ENCODE measurements around the gene EMX2.
"Not testable (repeated sequence)": the region's sequence is repeated elsewhere in the genome, so short reads cannot be mapped to it uniquely, and the experiment has no call there.

Gene EMX2

DNA sequence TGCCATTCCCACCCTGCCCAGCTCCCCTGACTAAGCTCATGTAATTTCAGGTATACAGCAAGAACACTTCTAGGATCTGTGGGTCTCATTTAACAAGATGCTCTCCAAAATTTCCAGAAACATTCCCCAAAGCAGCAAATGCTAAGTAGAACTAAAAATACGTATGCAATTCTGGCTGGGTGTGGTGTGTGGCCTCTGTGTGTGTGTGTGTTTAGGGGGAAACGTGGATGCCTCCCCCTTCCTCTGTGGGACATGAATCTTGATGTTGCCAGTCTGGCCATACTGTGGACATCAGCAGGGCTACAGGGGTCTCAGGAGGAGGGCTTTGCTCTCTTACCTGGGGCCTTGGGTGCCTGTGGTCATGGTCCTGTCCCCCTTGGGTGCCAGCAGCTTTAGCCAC lies 18.4 kb downstream of the EMX2 start:
- no peak for DNase-seq (ENCODE audit: low spot score)

DNA sequence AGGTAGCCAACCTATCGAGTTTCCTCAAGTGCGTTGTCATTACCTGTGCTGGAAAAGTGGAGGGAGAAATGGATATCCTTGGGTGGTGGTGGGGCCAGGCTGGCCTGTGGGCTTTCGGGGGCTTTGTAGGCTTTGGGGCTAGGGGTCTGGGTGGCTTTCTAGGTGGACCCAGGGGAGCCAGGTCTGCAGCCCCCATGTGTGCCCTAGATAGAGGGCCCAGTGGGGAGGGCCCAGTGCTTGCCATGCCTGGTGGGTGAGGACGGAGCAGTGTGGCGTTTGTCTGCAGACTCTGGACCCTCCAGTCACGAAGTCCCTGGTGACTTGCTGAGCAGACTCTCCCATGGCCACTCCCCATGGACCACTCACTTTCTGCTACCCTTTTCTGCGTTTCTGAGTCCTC lies 19.7 kb downstream of the EMX2 start:
- no peak for DNase-seq (ENCODE audit: low spot score)

DNA sequence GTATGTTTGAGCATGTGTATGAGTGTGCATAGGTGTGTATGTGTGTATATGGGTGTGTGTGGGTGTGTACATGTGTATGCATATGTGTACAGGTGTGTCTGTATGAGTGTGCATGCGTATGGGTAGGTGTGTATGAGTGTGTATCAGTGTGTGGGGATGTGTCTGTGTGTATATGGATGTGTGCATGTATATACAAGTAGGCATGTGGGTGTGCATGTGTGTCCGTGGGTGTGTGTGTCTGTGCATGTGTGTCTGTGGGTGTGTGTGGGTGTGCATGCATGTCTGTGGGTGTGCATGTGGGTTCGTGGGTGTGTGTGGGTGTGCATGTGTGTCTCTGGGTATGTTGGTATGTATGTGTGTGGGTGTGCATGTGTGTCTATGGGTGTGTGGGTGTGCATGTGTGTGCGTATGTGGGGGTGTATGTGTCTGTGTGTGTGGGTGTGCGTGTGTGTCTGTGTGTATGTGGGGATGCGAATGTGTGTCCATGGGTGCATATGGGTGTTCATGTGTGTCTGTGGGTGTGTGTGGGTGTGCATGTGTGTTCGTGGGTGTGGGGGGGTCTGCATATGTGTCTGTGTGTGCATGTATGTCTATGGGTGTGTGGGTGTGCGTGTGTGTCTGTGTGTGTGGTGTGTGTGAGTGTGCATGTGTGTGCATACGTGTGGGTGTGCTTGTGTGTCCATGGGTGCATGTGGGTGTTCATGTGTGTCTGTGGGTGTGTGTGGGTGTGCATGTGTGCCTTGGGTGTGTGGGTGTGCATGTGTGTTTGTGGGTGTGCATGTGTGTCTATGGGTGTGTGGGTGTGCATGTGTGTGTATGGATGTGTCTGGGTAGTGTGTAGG lies 20.6 kb downstream of the EMX2 start:
- DNase-seq (ENCODE audit: low spot score), result no peak

DNA sequence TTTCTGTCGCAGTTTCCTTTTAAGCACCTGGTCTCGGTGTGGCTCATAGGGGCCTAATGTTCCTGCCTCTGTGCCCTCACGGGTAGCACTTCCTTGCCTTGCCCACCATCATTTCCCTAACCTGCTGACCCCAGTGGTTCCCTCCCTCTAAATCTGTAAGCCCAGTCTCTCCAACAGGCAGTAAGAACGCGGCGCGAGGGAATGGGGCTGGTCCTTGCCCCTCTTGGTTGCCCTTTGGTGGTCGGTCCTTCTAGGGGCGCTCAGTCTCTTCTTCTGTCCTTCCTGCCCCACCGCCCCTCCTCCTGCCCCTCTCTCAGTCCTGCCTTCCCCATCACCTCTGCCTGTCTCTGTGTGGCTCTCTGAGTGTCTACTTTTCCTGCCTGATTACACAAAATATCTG lies 21.2 kb downstream of the EMX2 start:
- no peak for DNase-seq (ENCODE audit: low spot score)

DNA sequence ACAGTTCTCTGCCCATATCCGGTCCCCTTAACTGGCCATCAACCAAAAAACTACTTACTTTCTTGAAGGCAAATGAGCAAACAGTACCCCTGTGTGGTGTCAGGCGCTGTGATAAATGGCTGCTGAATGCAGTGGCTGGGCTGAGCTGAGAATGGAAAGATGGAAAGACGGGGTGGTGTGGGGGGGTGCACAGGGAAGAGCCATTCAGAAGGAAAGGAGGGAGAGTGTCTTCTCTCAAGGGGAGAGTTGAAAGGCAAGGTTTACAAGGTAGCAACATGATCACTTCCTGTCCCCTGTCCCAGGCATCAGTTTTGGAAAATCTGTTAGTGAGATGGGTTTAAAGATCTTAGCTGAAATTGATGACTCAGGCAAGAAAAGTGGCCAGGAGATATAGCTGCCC lies 22.5 kb downstream of the EMX2 start:
- no peak for DNase-seq (ENCODE audit: low spot score)

DNA sequence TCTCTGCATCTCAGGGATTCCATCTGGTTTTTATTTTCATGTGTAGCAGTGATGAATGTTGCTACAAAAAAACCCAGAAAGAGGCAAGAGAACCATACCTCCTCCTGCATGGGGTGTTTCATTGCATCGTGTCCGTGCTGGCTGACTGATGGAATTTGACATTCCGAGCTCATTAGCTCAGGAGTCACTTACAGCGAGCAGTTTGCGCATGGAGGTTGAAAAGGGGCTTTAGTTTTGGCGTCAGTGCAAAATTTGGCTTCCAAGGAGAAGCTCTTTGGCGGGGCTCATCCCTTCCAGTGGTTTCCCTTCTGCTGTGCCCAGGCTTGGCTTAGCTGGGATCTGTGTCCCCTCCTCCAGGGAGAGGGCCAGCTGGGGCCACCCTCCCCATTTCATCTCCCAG lies 25.8 kb downstream of the EMX2 start:
- DNase-seq (ENCODE audit: low spot score), result no peak

DNA sequence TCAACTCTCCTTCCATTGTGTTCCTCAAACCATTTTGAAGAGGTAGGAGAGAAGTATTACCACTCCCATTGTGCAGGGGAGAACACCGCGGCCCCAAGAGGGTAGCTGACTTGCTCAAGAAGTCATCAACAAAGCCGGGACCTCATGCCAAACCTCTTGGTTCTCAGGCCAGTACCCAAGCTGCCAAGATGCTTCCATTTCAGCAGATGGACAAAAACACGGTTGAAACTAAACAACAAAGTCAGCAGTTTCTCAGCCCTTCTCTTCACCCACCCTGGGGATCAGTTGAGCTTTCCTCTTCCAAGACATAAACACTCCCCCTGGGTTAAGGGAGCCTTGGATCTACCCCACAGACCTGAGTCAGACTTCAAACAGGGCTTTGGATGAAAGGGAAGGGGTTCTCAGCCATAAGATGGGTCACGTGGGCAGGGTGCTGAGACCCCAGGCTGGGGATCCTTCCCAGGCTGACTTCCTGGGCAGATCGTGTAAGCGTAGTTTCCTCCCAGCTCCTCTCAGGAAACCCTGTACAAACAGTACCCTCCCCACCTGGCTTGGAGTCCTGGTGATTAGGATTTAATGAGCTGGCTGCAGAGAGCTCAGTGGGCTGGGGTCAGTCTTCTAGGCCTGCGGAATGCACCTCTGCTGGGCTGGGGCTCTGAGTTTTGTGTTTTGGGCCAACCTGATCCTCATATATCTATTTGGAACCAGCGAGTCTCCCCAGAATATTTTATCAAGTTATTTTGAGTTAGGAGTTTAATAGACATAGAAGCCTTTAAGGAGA lies 27.3 kb downstream of the EMX2 start:
- DNase-seq (ENCODE audit: low spot score), result no peak

DNA sequence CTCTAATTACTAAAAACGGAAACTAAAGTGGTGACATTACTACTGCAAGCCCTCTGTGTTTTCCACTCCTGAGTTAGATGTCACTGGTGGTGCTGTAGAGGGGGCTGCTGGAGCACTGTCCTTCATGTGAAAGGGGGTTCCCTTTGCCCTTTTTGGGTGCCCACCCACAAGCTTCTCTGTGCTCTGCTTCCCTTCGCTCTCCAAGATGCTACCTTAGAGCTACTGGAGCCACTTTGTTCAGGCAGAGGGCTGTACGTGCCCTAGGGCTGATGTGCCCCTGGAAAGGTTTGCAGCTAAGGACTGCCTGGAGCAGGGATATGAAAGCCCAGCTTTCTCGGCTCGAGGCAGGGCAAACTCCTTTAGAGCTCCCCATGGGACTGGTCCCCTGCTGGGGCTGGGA lies 28.3 kb downstream of the EMX2 start:
- no peak for DNase-seq (ENCODE audit: low spot score)

DNA sequence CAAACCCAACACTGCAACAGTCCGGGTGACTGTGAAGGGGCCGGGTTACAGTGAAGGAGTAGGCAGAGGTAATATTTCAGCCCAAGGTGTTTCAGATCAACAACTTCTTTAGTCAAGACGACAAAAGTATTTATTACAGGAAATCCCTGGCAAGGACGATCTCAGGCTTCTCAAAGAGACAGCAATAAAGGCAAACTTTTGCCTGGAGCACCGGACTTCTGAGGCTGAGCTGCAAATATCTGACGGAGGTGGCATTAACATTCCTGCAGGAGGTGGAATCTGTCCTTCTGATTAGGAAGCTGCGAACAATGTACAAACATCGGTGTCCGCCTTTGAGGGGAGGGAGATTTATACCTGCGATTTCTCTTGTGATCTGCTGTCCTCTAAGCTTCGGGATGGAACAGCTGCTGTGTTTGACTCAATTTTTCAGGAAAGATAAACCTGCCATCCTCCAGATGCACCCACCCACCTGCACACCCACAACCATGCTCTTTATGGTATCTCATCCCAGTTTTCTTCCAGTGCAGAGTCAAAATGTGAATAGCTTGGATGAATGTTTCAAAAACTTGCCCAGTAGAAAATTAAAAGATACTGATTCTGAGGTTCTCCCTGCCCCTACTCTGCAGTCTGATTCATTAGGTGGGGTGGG lies 32.1 kb downstream of the EMX2 start:
- DNase-seq (ENCODE audit: low spot score), result no peak

DNA sequence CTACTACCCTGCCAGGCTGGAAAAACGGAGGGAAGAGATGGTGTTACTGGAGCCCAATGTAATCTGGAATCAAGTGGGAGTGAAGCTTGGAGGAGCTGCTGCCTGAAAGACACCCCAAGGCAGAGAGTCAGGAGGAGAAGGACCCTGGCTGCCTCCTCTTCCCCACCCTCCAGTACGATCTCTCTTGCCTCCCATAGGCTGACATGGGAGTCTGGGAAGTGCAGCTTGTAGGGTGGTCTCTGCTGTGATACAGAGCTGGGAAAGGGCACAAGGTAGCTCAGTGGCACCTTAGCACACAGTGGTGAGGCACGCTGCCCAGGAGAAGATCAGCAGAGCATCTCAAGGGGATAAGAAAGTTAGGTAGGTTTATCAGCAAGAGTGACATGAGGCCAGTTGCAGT lies 35.9 kb downstream of the EMX2 start:
- DNase-seq (ENCODE audit: low spot score), result no peak

DNA sequence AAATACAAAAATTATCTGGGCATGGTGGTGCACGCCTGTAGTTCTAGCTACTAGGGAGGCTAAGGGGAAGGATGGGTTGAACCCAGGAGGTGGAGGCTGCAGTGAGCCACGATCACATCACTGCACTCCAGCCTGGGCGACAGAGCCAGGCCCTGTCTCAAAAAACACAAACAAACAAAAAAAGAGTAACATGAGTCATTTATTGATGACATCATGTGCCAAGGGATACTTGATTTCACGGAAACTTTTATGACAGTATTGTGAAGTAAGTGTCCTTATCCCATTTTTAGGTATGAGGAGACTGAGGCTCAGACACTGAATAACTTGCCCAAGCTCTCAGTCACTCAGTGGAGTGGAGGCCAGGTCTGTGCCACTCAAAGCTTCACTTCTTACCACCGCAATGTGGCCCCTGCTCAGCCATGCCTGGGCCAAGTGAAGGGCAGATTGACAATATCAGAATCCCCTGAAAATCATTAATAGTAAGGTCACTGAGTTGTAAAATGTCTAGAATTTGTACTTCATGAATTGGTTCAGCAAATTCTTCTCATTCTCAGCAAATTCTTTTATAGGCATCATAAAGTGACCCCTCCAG lies 36.5 kb downstream of the EMX2 start:
- DNase-seq (ENCODE audit: low spot score), result no peak

DNA sequence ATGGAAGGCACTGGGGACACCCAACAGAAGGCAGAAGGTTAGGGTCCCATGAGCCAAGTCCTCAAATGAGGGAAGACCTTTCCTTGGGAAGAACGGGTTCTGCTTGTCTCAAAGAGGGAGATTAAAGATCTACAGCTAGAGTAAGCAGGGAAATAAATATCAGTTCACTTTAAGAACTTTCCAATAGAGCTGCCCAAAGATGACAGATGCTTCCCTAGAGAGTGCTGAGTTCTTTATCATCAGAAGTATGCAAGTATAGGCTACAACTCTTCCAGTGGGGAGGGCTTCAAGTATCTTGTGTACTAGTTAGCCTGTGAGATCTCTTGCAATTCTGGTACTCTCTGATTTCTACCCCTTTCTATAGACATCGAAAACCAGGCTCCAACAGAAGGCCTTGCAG lies 39.4 kb downstream of the EMX2 start:
- no peak for DNase-seq (ENCODE audit: low spot score)

DNA sequence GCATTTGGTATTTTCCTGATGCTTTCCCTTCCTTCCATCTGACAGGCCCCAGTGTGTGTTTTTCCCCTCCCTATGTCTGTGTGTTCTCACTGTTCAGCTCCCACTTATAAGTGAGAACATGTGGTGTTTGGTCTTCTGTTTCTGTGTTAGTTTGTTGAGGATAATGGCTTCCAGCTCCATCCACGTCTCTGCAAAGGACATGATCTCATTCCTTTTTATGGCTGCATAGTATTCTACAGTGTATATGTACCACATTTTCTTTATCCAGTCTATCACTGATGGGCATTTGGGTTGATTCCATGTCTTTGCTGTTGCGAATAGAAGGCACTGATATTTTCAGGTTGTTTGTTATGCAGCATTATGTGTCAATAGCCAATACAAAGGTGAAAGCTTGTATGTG lies 42.3 kb downstream of the EMX2 start:
- DNase-seq (ENCODE audit: low spot score), result not testable (repeated sequence)

DNA sequence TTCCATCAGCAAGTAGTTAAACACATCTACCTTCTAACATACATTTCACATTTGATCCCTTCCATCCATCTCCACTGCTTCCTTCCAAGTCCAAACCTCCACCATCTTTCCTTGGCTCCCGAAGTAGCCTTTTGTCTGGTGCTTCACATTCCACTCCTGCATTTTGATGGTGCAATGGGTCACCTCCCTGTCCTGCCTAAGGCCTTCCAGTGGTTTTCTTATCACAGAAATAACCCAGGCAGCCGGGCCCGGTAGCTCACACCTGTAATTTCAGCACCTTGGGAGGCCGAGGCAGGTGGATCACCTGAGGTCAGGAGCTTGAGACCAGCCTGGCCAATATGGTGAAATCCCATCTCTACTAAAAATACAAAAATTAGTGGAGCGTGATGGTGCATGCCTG lies 44.5 kb downstream of the EMX2 start:
- no peak for DNase-seq (ENCODE audit: low spot score)

DNA sequence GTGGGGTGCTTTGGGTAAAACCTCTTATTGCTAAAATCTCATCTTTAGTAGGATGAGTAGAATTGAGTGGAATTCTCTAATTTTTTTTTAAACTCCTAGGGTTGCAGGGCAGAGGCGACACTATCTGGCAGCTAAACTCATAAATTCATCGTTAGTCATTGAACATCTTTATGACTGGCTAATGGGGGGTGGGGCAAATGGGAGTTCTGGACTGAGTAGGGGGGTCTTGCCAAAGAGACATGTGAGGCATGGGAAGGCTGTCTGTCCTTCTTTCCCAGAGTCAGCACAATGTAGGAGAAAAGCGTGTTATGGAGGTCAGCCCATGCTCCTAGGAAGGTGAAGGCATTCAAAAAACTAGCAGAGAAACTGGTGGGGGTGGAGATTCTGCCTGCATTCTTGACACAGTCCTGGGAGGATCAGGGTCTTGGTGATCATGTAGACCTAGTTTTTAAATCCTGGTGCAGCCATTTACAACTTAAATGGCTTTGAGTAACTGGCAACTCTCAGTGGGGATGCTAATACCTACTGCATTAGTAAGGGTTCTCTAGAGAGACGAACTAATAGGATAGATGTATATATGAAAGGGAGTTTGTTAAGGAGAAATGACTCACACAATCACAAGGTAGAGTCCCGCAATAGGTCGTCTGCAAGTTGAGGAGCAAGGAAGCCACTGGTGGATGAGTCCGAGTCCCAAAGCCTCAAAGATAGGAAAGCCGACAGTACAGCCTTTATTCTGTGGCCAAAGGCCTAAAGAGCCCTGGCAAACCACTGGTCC lies 47.7 kb downstream of the EMX2 start:
- DNase-seq (ENCODE audit: low spot score), result no peak

DNA sequence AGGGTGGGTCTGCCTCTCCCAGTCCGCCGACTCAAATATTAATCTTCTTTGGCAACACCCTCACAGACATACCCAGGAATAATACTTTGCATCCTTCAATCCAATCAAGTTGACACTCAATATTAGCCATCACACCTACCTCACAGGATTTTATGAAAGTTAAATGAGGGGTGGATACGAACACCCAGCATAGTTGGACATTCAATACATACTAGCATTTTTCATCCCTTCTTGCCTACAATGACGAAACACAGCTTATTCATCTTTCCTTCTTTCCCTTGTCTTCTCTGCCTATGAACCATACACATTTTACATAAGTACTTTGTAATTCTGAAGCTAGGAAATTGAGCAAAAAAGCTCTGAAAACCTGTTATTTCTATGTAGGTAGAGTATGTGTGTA lies 48.5 kb downstream of the EMX2 start:
- DNase-seq (ENCODE audit: low spot score), result no peak

DNA sequence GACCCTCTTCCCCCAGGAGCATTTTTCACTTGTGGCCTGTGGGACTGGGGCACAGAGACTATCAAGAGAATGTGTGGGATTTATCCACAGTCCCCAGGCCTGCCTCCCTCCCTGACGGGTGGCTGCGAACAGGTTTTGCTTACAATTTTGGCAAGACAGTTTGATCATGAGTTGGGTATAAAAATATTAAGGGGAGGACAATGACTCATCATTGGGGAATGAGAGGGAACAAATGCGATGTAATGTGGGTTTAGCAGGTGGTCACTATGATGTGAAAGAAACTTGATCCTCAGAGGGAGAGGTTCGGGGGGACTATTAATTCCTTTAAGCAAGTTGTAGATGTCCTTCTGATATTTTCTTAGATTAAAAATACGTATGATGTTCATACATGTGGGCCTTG lies 52.2 kb downstream of the EMX2 start:
- no peak for DNase-seq (ENCODE audit: low spot score)

DNA sequence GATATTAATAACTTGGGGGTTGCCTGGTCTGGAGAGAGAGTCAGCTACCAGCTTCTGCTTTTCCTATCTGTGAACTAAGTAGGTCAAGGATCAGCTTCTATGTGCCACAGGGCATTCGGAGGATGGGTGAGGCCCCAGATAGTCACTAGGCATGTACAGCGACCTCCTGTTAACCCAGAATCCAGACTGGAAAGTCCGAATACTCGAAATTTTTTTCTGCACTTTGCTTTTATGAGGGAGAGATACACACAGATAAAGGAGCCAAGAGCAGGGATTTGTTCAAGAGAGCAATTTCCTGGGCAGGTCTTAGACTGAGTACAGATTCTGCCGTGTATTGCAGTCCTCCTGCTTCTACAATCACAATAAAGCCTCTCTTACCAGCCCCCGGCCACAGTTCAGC lies 54.2 kb downstream of the EMX2 start:
- no peak for DNase-seq (ENCODE audit: low spot score)

DNA sequence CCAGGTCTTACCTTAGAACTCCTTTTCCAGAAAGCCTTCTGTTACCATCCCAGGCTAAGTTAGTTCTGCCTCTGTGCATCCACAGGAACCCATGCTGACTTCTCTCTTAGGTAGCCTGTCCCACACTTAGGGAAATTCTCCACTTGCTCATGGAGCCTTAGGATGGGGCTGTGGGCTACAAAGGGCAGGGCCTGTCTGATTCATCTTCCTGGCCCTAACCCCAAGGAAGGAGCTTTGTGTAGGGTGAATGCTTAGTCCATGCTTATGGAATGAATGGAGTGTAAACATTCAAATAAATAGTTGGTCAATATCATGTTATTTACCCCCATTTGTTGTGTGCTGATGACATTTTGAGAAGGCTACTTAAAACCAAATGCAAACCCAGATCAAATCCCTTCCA lies 54.7 kb downstream of the EMX2 start:
- DNase-seq (ENCODE audit: low spot score), result no peak

Measured in activated CD4-positive, alpha-beta T cell treated with anti-CD3 and anti-CD28 coated beads, Interleukin-2, Interleukin-4, amounts not matched to agents 100 ng/mL and 50 ng/mL, durations not matched to agents 16 hours and 8 hours (primary cell).